HL-60 (cell line): ENCODE data around the gene CABP2.

ENCODE experiments used
- DNase-seq, 2 experiments: peaks; one replicate each; pipeline ENCODE4 v3.0.0-alpha.2; 2010 to 2020; ENCODE audit warnings: low read depth in 1 of 2, low spot score in 1 of 2
- H3K27ac ChIP-seq: fragments of 250-450 bp; sonication (Bioruptor Pico); replicated peaks from 2 replicates; pipeline ENCODE4 v1.5.1; 2020; ENCODE audit warnings: mild to moderate bottlenecking, moderate library complexity
- H3K27me3 ChIP-seq: fragments of 250-450 bp; sonication (Bioruptor Pico); 2 replicates; pipeline ENCODE4 v1.5.1; 2021; ENCODE audit warnings: mild to moderate bottlenecking, moderate library complexity; ENCODE audit not compliant: insufficient read depth, poor library complexity, severe bottlenecking
- H3K4me3 ChIP-seq: replicated peaks from 2 replicates; pipeline ENCODE4 v1.5.1; 2011; ENCODE audit warnings: mild to moderate bottlenecking, control low read depth, low read length; ENCODE audit not compliant: insufficient read depth
- CTCF ChIP-seq: IDR thresholded peaks from one replicate; pipeline ENCODE4 v1.5.1; 2011; ENCODE audit warnings: low read length, control low read depth, inconsistent platforms; ENCODE audit not compliant: insufficient read depth
- GABPA ChIP-seq: IDR thresholded peaks from 2 replicates; pipeline ENCODE4 v1.6.1; 2012; ENCODE audit warnings: low read depth
- POLR2AphosphoS5 ChIP-seq: IDR thresholded peaks from 2 replicates; pipeline ENCODE4 v1.6.1; 2012; ENCODE audit warnings: low read depth
- SPI1 ChIP-seq: IDR thresholded peaks from 2 replicates; pipeline ENCODE4 v1.6.1; 2012; ENCODE audit warnings: low read depth, mild to moderate bottlenecking, borderline replicate concordance
- TF ChIP-seq, protein P1 (sequence below): IDR thresholded peaks from 2 replicates; pipeline ENCODE4 v1.6.1; 2012; ENCODE audit warnings: low read depth; ENCODE audit not compliant: insufficient replicate concordance

CABP2 gene

GRCh38 chr11:67521924-67522323 is 1.3 kb downstream of the CABP2 start:
- TF ChIP-seq POLR2AphosphoS5 = no peak
- no peak for TF ChIP-seq GABPA
- no peak for TF ChIP-seq CTCF
- no peak for TF ChIP-seq SPI1
- TF ChIP-seq, protein P1, sequence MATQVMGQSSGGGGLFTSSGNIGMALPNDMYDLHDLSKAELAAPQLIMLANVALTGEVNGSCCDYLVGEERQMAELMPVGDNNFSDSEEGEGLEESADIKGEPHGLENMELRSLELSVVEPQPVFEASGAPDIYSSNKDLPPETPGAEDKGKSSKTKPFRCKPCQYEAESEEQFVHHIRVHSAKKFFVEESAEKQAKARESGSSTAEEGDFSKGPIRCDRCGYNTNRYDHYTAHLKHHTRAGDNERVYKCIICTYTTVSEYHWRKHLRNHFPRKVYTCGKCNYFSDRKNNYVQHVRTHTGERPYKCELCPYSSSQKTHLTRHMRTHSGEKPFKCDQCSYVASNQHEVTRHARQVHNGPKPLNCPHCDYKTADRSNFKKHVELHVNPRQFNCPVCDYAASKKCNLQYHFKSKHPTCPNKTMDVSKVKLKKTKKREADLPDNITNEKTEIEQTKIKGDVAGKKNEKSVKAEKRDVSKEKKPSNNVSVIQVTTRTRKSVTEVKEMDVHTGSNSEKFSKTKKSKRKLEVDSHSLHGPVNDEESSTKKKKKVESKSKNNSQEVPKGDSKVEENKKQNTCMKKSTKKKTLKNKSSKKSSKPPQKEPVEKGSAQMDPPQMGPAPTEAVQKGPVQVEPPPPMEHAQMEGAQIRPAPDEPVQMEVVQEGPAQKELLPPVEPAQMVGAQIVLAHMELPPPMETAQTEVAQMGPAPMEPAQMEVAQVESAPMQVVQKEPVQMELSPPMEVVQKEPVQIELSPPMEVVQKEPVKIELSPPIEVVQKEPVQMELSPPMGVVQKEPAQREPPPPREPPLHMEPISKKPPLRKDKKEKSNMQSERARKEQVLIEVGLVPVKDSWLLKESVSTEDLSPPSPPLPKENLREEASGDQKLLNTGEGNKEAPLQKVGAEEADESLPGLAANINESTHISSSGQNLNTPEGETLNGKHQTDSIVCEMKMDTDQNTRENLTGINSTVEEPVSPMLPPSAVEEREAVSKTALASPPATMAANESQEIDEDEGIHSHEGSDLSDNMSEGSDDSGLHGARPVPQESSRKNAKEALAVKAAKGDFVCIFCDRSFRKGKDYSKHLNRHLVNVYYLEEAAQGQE = no peak
- H3K27me3 ChIP-seq = no peaks in the 10 kb centered on the region

GRCh38 chr11:67520856-67521824 is 2.1 kb downstream of the CABP2 start:
- no peak overlapping the region for H3K27ac ChIP-seq
- no peaks in the 10 kb centered on the region for H3K27me3 ChIP-seq
- DNase-seq = no peak
- no peak overlapping the region for H3K4me3 ChIP-seq
- TF ChIP-seq, protein P1 = no peak
- no peak for TF ChIP-seq POLR2AphosphoS5
- no peak for TF ChIP-seq GABPA
- TF ChIP-seq SPI1 = no peak
- TF ChIP-seq CTCF = no peak

More at GRCh38 chr11:67521924-67522323, 1.3 kb downstream of the CABP2 start:
- Histone ChIP-seq H3K4me3 (no peak overlapping the region), H3K27ac (no peak overlapping the region)
- no peak for DNase-seq

- DNase-seq = no peak
- no peak overlapping the region for H3K27ac ChIP-seq
- TF ChIP-seq CTCF (no peak), POLR2AphosphoS5 (no peak), SPI1 (no peak), GABPA (no peak)
- TF ChIP-seq, protein P1 = no peak
- H3K4me3 ChIP-seq = no peak overlapping the region
- H3K27me3 ChIP-seq = no peaks in the 10 kb centered on the region
These were observed 3.5 kb downstream of the CABP2 start for GRCh38 chr11:67519726-67520125.
